HepG2 (cell line): ENCODE results near the gene SH2D3A. TPM values are rescaled to one million over a fixed set of nuclear protein-coding genes. Genes with fewer than 3 reads are reported as not detected.

Experiments used
- ATAC-seq: fragments of 200-7000 bp; cut with Tn5 transposase; 3 replicates; pipeline ENCODE4 v1.9.1; 2020; ENCODE audit warnings: mild to moderate bottlenecking, moderate library complexity
- BruUV-seq: library from RNA; stranded (reverse); fragments of 400-500 nt; replicated peaks from 2 replicates; lab custom pipeline; 2021; lab: Mats Ljungman, UMichigan
- CTCF ChIA-PET: fragments of 300-600 bp; formaldehyde crosslinking; extraction: SDS; loops from one replicate; lab custom pipeline; 2021; ENCODE audit warnings: low total read pairs, inconsistent platforms, low intra/inter-chr PET ratio; lab: Yijun Ruan, JAX
- POLR2A ChIA-PET: fragments of 350-600 bp; sonication (Branson Sonifier 250); formaldehyde crosslinking; loops from one replicate; lab custom pipeline; 2020; ENCODE audit warnings: antibody characterized with exemption, inconsistent platforms; lab: Yijun Ruan, JAX
- DNase-seq: peaks from one replicate; pipeline ENCODE4 v3.0.0-alpha.2; 2015; ENCODE audit warnings: low spot score
- FAIRE-seq: peaks from 3 replicates; lab custom pipeline; 2011; peaks lifted over from hg19 to GRCh38; lab: Jason Lieb, UNC
- H2AFZ ChIP-seq: one replicate; pipeline ENCODE4 v1.6.1; 2011; ENCODE audit warnings: low read length, inconsistent platforms
- H3K27ac ChIP-seq: fragments of 300-600 bp; 3 replicates; pipeline ENCODE4 v1.8.0; 2011; ENCODE audit warnings: mixed run types, mild to moderate bottlenecking, mixed read lengths, low read length, inconsistent platforms; ENCODE audit not compliant: insufficient read depth; ENCODE audit errors: extremely low read length
- H3K27me3 ChIP-seq, 2 experiments: fragments of 200-600 bp in 1 of 2; 2 replicates in 1 of 2; 3 replicates in 1 of 2; pipeline versions ENCODE4 v1.6.0 to v1.8.0; 2011; ENCODE audit warnings: low read length in 2 of 2, mild to moderate bottlenecking in 2 of 2, moderate library complexity in 2 of 2, inconsistent platforms in 1 of 2; ENCODE audit not compliant: insufficient read depth in 2 of 2, control insufficient read depth in 1 of 2
- H3K36me3 ChIP-seq, 2 experiments: fragments of 200-600 bp in 1 of 2; replicated peaks in 1 of 2; 2 replicates in 1 of 2; 3 replicates in 1 of 2; pipeline versions ENCODE4 v1.5.1 to v1.8.0; 2011; ENCODE audit warnings: low read length in 2 of 2, inconsistent platforms in 1 of 2; ENCODE audit not compliant: insufficient read depth in 2 of 2, control insufficient read depth in 1 of 2
- H3K4me1 ChIP-seq: 2 replicates; pipeline ENCODE4 v1.5.1; 2012; ENCODE audit warnings: low read length, inconsistent platforms; ENCODE audit not compliant: insufficient read depth
- H3K4me2 ChIP-seq: 2 replicates; pipeline ENCODE4 v1.6.0; 2011; ENCODE audit warnings: low read depth, low read length, inconsistent platforms
- H3K4me3 ChIP-seq, 3 experiments: fragments of 200-600 bp in 1 of 3; sonication (generic), shearing (Covaris generic) in 1 of 3; replicated peaks in 1 of 3; 2 replicates each; pipeline ENCODE4 v1.5.1; 2011 to 2016; ENCODE audit warnings: low read length in 3 of 3, inconsistent platforms in 2 of 3, low read depth in 2 of 3, mild to moderate bottlenecking in 2 of 3, control low read depth in 1 of 3, mixed read lengths in 1 of 3; ENCODE audit not compliant: insufficient read depth in 1 of 3
- H3K79me2 ChIP-seq: one replicate; pipeline ENCODE4 v1.6.1; 2011; ENCODE audit warnings: low read length, inconsistent platforms; ENCODE audit not compliant: insufficient read depth
- H3K9ac ChIP-seq: 2 replicates; pipeline ENCODE4 v1.6.0; 2011; ENCODE audit warnings: mild to moderate bottlenecking, low read depth, low read length, inconsistent platforms; ENCODE audit not compliant: insufficient read depth
- H3K9me3 ChIP-seq: 2 replicates; pipeline ENCODE4 v1.5.1; 2012; ENCODE audit warnings: mild to moderate bottlenecking, low read length
- H4K20me1 ChIP-seq: 2 replicates; pipeline ENCODE4 v1.6.0; 2011; ENCODE audit warnings: inconsistent platforms, mild to moderate bottlenecking, low read length, moderate library complexity; ENCODE audit not compliant: insufficient read depth
- ASH2L ChIP-seq: fragments of 300-600, 200-600 bp; sonication (generic); IDR thresholded peaks from 2 replicates; pipeline ENCODE4 v1.7.0; 2017; ENCODE audit warnings: low read depth, mild to moderate bottlenecking, moderate library complexity, mixed read lengths, low read length; ENCODE audit not compliant: insufficient read length
- BATF2 ChIP-seq: sonication (generic); formaldehyde crosslinking; IDR thresholded peaks from 2 replicates; pipeline ENCODE4 v1.8.0; 2022; ENCODE audit warnings: mild to moderate bottlenecking, missing genetic modification reagents, moderate library complexity
- BORCS8-MEF2B ChIP-seq: sonication (generic); formaldehyde crosslinking; IDR thresholded peaks from 2 replicates; pipeline ENCODE4 v1.8.0; 2022; ENCODE audit warnings: mild to moderate bottlenecking, missing genetic modification reagents
- BRF2 ChIP-seq: sonication (generic); formaldehyde crosslinking; IDR thresholded peaks from 2 replicates; pipeline ENCODE4 v1.8.1; 2022; ENCODE audit warnings: mild to moderate bottlenecking, missing genetic modification reagents
- CREB1 ChIP-seq, 2 experiments: fragments of 450-650 bp in 1 of 2; IDR thresholded peaks; 2 replicates each; pipeline ENCODE4 v1.6.1; 2016 to 2017; ENCODE audit warnings: control low read depth in 1 of 2, mild to moderate bottlenecking in 1 of 2, missing compliant biosample characterization in 1 of 2, missing genetic modification characterization in 1 of 2
- GATAD2A ChIP-seq: IDR thresholded peaks from 2 replicates; pipeline ENCODE4 v1.6.1; 2016
- NFKB2 ChIP-seq: sonication (generic); formaldehyde crosslinking; IDR thresholded peaks from 2 replicates; pipeline ENCODE4 v1.4.0; 2020; ENCODE audit warnings: missing genetic modification reagents, borderline replicate concordance
- RCOR2 ChIP-seq: IDR thresholded peaks from 2 replicates; pipeline ENCODE4 v1.6.1; 2016; ENCODE audit warnings: missing biosample characterization, missing genetic modification reagents
- ZBTB3 ChIP-seq: sonication (generic); formaldehyde crosslinking; IDR thresholded peaks from 2 replicates; pipeline ENCODE4 v1.4.0; 2020; ENCODE audit warnings: low read depth, mild to moderate bottlenecking, moderate library complexity, missing genetic modification reagents, borderline replicate concordance
- ZNF333 ChIP-seq: sonication (generic); formaldehyde crosslinking; IDR thresholded peaks from 2 replicates; pipeline ENCODE4 v1.4.0; 2020; ENCODE audit warnings: mild to moderate bottlenecking, missing genetic modification reagents, borderline replicate concordance
- ZNF614 ChIP-seq: IDR thresholded peaks from 2 replicates; pipeline ENCODE4 v1.6.1; 2018; ENCODE audit warnings: missing biosample characterization, missing genetic modification reagents, inconsistent platforms, borderline replicate concordance
- ZNF780A ChIP-seq: sonication (generic); formaldehyde crosslinking; IDR thresholded peaks from 2 replicates; pipeline ENCODE4 v1.8.0; 2022; ENCODE audit warnings: mild to moderate bottlenecking, missing genetic modification reagents, moderate library complexity
- WGBS: methylation state at CpG from one replicate; pipeline ENCODE4 v1.1.6; 2017; ENCODE audit warnings: low lambda C conversion rate; 5-methylcytosine and 5-hydroxymethylcytosine counted together
- in situ Hi-C: cut with HindIII; loops from 2 replicates; pipeline ENCODE4 v1.10.0; 2017; ENCODE audit warnings: low pct_unique_long_range_greater_than_20kb; ENCODE audit not compliant: extremely low pct_ligation_motif_present
- intact Hi-C: fragments of 100-400 bp; cut with micrococcal nuclease; formaldehyde crosslinking; loops from one replicate; pipeline ENCODE4 v1.10.0; 2022; ENCODE audit not compliant: unreplicated experiment
- polyA plus RNA-seq, 8 experiments: library from polyadenylated mRNA; depleted of rRNA in 3 of 8; stranded (reverse) in 7 of 8; unstranded in 1 of 8; fragments of >200 nt; fragmentation: Illumina TruSeq in 4 of 8; extraction: Trizol in 4 of 8; gene quantifications; 2 replicates each; pipeline versions ENCODE4 v1.2.1 to v1.2.3, GENCODE V29; 2011 to 2016; ENCODE audit warnings: low read depth in 4 of 8, missing spikeins in 1 of 8, mixed read lengths in 1 of 8; ENCODE audit not compliant: insufficient read depth in 1 of 8
- total RNA-seq, 5 experiments: library from RNA; depleted of rRNA; stranded (reverse); fragments of >200 nt; fragmentation: Illumina TruSeq; extraction: Trizol; gene quantifications; 2 replicates each; pipeline ENCODE4 v1.2.3, GENCODE V29; 2016; ENCODE audit warnings: low read depth in 1 of 5
- TF ChIP-seq, protein P1 (sequence below): IDR thresholded peaks from 2 replicates; pipeline ENCODE4 v1.6.1; 2012; ENCODE audit warnings: low read length, improper control_type of control experiment
- TF ChIP-seq, protein P2 (sequence below): sonication (generic); formaldehyde crosslinking; conservative IDR thresholded peaks from 2 replicates; pipeline ENCODE4 v1.4.0; 2020; ENCODE audit warnings: missing genetic modification reagents
- TF ChIP-seq, protein P3 (sequence below): IDR thresholded peaks from 2 replicates; pipeline ENCODE4 v1.6.1; 2016; ENCODE audit warnings: missing compliant biosample characterization, missing genetic modification reagents, borderline replicate concordance

Gene SH2D3A
- total and polyA plus RNA-seq, 2 of the 13 experiments (the other 11 are each of a cell fraction or from before 2014, with no cell fraction given): 1.0 to 2.2 TPM

- Histone ChIP-seq H3K4me1 (peaks cover 61% of the 10 kb centered on the region), H4K20me1 (peaks cover 16% of the 10 kb centered on the region), H3K79me2 (peaks cover 25% of the 10 kb centered on the region), H3K4me2 (peak overlapping the region; percentile 73), H3K36me3 (peaks cover 8 to 23% of the 10 kb centered on the region in 2 experiments; a peak in 4 of 5 replicates), H3K9ac (peak overlapping the region; percentile 76), H2AFZ (no peak overlapping the region), H3K9me3 (no peaks in the 10 kb centered on the region), H3K27me3 (no peaks in the 10 kb centered on the region; a peak in 1 of 5 replicates), H3K4me3 (peak overlapping the region; percentile 89 to 92 (median 92)), H3K27ac (peak overlapping the region; percentile 66)
- no peak for ATAC-seq
- BruUV-seq: no TSS peak
- CTCF ChIA-PET: no interaction called here
- no peak for FAIRE-seq
- intact Hi-C loops: no loop called here
- 12% methylated on average over 15 of the region's 46 CpGs for whole genome bisulfite sequencing
- POLR2A ChIA-PET: interaction anchor here (1.4 to 2.6 kb wide), 2 partner anchors 12 to 20 kb away, joined by 13 to 20 read pairs; partner anchors contain the start of gene C3
- DNase-seq: no peak
- in situ Hi-C loops: no loop called here
- TF ChIP-seq ASH2L: no peak
- TF ChIP-seq, protein P1, sequence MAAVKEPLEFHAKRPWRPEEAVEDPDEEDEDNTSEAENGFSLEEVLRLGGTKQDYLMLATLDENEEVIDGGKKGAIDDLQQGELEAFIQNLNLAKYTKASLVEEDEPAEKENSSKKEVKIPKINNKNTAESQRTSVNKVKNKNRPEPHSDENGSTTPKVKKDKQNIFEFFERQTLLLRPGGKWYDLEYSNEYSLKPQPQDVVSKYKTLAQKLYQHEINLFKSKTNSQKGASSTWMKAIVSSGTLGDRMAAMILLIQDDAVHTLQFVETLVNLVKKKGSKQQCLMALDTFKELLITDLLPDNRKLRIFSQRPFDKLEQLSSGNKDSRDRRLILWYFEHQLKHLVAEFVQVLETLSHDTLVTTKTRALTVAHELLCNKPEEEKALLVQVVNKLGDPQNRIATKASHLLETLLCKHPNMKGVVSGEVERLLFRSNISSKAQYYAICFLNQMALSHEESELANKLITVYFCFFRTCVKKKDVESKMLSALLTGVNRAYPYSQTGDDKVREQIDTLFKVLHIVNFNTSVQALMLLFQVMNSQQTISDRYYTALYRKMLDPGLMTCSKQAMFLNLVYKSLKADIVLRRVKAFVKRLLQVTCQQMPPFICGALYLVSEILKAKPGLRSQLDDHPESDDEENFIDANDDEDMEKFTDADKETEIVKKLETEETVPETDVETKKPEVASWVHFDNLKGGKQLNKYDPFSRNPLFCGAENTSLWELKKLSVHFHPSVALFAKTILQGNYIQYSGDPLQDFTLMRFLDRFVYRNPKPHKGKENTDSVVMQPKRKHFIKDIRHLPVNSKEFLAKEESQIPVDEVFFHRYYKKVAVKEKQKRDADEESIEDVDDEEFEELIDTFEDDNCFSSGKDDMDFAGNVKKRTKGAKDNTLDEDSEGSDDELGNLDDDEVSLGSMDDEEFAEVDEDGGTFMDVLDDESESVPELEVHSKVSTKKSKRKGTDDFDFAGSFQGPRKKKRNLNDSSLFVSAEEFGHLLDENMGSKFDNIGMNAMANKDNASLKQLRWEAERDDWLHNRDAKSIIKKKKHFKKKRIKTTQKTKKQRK: no peak
- no peak for TF ChIP-seq CREB1 (IDR thresholded peaks at IDR 0.05)
- TF ChIP-seq CREB1 (CRISPR knock-in tag; IDR thresholded peaks at IDR 0.05): no peak
- TF ChIP-seq, protein P2, sequence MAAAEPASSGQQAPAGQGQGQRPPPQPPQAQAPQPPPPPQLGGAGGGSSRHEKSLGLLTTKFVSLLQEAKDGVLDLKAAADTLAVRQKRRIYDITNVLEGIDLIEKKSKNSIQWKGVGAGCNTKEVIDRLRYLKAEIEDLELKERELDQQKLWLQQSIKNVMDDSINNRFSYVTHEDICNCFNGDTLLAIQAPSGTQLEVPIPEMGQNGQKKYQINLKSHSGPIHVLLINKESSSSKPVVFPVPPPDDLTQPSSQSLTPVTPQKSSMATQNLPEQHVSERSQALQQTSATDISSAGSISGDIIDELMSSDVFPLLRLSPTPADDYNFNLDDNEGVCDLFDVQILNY (CRISPR knock-in tag): no peak
- TF ChIP-seq, protein P3, sequence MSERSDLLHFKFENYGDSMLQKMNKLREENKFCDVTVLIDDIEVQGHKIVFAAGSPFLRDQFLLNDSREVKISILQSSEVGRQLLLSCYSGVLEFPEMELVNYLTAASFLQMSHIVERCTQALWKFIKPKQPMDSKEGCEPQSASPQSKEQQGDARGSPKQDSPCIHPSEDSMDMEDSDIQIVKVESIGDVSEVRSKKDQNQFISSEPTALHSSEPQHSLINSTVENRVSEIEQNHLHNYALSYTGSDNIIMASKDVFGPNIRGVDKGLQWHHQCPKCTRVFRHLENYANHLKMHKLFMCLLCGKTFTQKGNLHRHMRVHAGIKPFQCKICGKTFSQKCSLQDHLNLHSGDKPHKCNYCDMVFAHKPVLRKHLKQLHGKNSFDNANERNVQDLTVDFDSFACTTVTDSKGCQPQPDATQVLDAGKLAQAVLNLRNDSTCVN (CRISPR knock-in tag): 0 out of 2 replicates have a peak, but pooled peaks have one; percentile 16
- TF ChIP-seq BORCS8-MEF2B (CRISPR knock-in tag): no peak; the same call in 1 of the 2 replicates
- TF ChIP-seq NFKB2: no peak
- no peak for TF ChIP-seq RCOR2 (CRISPR knock-in tag)
- TF ChIP-seq ZNF614 (CRISPR knock-in tag): no peak
- TF ChIP-seq ZBTB3 (CRISPR knock-in tag): no peak
- no peak for TF ChIP-seq BRF2 (CRISPR knock-in tag)
- no peak for TF ChIP-seq ZNF333 (CRISPR knock-in tag)
- no peak for TF ChIP-seq BATF2 (CRISPR knock-in tag)
- TF ChIP-seq ZNF780A (CRISPR knock-in tag): no peak
- TF ChIP-seq GATAD2A (CRISPR knock-in tag): peak; percentile 33
These were observed 26.5 kb downstream of the SH2D3A start for GRCh38 chr19:6740589-6741343.
